Measurements from ENCODE around the gene TMEM184A. TPM values are rescaled to one million over a fixed set of nuclear protein-coding genes. Genes with fewer than 3 reads are reported as not detected.

TMEM184A gene
- total RNA-seq, 2 donors from 2014 or later, result 4.6 to 5.1 TPM

- DNase-seq, result no peak
- 1 to 5% methylated on average over 4 to 45 of the region's 45 CpGs for WGBS, 2 experiments (ENCODE audit: insufficient coverage in 1 of 2, insufficient read length in 1 of 2)
- Histone ChIP-seq H3K4me3 (ENCODE audit: low read length) (no peak overlapping the region), H3K36me3 (ENCODE audit: control insufficient read depth, insufficient read depth, low read length) (no peaks in the 10 kb centered on the region), H3K9ac (ENCODE audit: extremely low read depth, low read length, poor library complexity, severe bottlenecking) (no peak overlapping the region), H3K27ac (ENCODE audit: low read depth, low read length) (no peak overlapping the region), H3K27me3 (ENCODE audit: control insufficient read depth, insufficient read depth, low read length, poor library complexity, severe bottlenecking) (peaks cover 7% of the 10 kb centered on the region), H3K9me3 (ENCODE audit: control insufficient read depth, low read length) (no peaks in the 10 kb centered on the region), H3K4me1 (ENCODE audit: control insufficient read depth, insufficient read depth, low read length) (no peaks in the 10 kb centered on the region)
- H3K36me3 Mint-ChIP-seq (ENCODE audit: low read depth), result no peaks in the 10 kb centered on the region
- H3K27me3 Mint-ChIP-seq (ENCODE audit: insufficient read depth), result peaks cover 6% of the 10 kb centered on the region
- no peak overlapping the region for H3K27ac Mint-ChIP-seq
- H3K9me3 Mint-ChIP-seq, result no peaks in the 10 kb centered on the region
- peaks cover 13% of the 10 kb centered on the region for H3K4me1 Mint-ChIP-seq
- TF ChIP-seq, protein P1, sequence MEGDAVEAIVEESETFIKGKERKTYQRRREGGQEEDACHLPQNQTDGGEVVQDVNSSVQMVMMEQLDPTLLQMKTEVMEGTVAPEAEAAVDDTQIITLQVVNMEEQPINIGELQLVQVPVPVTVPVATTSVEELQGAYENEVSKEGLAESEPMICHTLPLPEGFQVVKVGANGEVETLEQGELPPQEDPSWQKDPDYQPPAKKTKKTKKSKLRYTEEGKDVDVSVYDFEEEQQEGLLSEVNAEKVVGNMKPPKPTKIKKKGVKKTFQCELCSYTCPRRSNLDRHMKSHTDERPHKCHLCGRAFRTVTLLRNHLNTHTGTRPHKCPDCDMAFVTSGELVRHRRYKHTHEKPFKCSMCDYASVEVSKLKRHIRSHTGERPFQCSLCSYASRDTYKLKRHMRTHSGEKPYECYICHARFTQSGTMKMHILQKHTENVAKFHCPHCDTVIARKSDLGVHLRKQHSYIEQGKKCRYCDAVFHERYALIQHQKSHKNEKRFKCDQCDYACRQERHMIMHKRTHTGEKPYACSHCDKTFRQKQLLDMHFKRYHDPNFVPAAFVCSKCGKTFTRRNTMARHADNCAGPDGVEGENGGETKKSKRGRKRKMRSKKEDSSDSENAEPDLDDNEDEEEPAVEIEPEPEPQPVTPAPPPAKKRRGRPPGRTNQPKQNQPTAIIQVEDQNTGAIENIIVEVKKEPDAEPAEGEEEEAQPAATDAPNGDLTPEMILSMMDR (conservative IDR thresholded peaks at IDR 0.05), result no peak
- H3K4me3 Mint-ChIP-seq, result no peak overlapping the region
These were observed 25.1 kb downstream of the TMEM184A start for GRCh38 chr7:1530946-1531262.

GRCh38 chr7:1529383-1530116 lies 26.5 kb downstream of the TMEM184A start:
- TF ChIP-seq, protein P1 (conservative IDR thresholded peaks at IDR 0.05), result no peak
- H3K4me3 Mint-ChIP-seq, result peak overlapping the region; percentile 54
- no peak overlapping the region for H3K27ac ChIP-seq (ENCODE audit: low read depth, low read length)
- no peaks in the 10 kb centered on the region for H3K36me3 Mint-ChIP-seq (ENCODE audit: low read depth)
- peaks cover 7% of the 10 kb centered on the region for H3K27me3 ChIP-seq (ENCODE audit: control insufficient read depth, insufficient read depth, low read length, poor library complexity, severe bottlenecking)
- WGBS, 2 experiments (ENCODE audit: insufficient coverage in 1 of 2, insufficient read length in 1 of 2), result 86 to 91% methylated on average over 18 to 21 of the region's 21 CpGs
- peaks cover 13% of the 10 kb centered on the region for H3K4me1 Mint-ChIP-seq
- no peaks in the 10 kb centered on the region for H3K9me3 Mint-ChIP-seq
- H3K9ac ChIP-seq (ENCODE audit: extremely low read depth, low read length, poor library complexity, severe bottlenecking), result no peak overlapping the region
- DNase-seq, result no peak
- no peak overlapping the region for H3K27ac Mint-ChIP-seq
- peaks cover 11% of the 10 kb centered on the region for H3K27me3 Mint-ChIP-seq (ENCODE audit: insufficient read depth)
- H3K36me3 ChIP-seq (ENCODE audit: control insufficient read depth, insufficient read depth, low read length), result no peaks in the 10 kb centered on the region
- no peaks in the 10 kb centered on the region for H3K4me1 ChIP-seq (ENCODE audit: control insufficient read depth, insufficient read depth, low read length)
- no peaks in the 10 kb centered on the region for H3K9me3 ChIP-seq (ENCODE audit: control insufficient read depth, low read length)
- H3K4me3 ChIP-seq (ENCODE audit: low read length), result no peak overlapping the region

DNA sequence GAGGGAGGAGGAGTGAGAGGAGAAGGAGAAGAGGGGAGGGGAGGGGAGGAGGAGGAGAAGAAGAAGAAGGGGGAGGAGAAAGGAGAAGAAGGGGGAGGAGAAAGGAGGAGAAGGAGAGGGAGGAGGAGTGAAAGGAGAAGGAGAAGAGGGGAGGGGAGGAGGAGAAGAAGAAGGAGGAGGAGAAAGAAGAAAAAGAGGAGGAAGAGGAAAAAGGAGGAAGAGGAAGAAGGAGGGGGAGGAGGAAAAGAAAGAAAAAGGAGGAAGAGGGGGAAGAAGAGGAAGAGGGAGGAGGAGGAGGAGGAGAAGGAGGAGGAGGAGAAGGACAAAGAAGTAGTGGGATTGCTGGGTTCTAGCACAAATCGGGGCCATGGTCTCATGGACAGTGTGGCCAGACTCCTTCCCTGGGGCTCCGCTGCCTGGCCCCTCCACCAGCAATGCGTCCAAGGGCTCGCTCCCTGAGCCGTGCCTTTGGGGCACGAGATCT lies 29.7 kb downstream of the TMEM184A start:
- no peaks in the 10 kb centered on the region for H3K4me1 Mint-ChIP-seq
- no peaks in the 10 kb centered on the region for H3K36me3 Mint-ChIP-seq (ENCODE audit: low read depth)
- DNase-seq, result no peak
- H3K9me3 Mint-ChIP-seq, result no peaks in the 10 kb centered on the region
- Histone ChIP-seq H3K9ac (ENCODE audit: extremely low read depth, low read length, poor library complexity, severe bottlenecking) (no peak overlapping the region), H3K27ac (ENCODE audit: low read depth, low read length) (no peak overlapping the region), H3K4me3 (ENCODE audit: low read length) (no peak overlapping the region), H3K9me3 (ENCODE audit: control insufficient read depth, low read length) (no peaks in the 10 kb centered on the region), H3K36me3 (ENCODE audit: control insufficient read depth, insufficient read depth, low read length) (no peaks in the 10 kb centered on the region), H3K27me3 (ENCODE audit: control insufficient read depth, insufficient read depth, low read length, poor library complexity, severe bottlenecking) (peaks cover 7% of the 10 kb centered on the region), H3K4me1 (ENCODE audit: control insufficient read depth, insufficient read depth, low read length) (no peaks in the 10 kb centered on the region)
- no peak overlapping the region for H3K27ac Mint-ChIP-seq
- H3K27me3 Mint-ChIP-seq (ENCODE audit: insufficient read depth), result peaks cover 11% of the 10 kb centered on the region
- 72 to 87% methylated on average over 5 to 6 of the region's 6 CpGs for WGBS, 2 experiments (ENCODE audit: insufficient coverage in 1 of 2, insufficient read length in 1 of 2)
- no peak overlapping the region for H3K4me3 Mint-ChIP-seq
- TF ChIP-seq, protein P1 (conservative IDR thresholded peaks at IDR 0.05), result no peak
